HCT116 (cell line): ENCODE data around the gene CAPN10. TPM values are rescaled to one million over a fixed set of nuclear protein-coding genes. Genes with fewer than 3 reads are reported as not detected.
A peak's percentile ranks its signal among the peaks of the same experiment; 100 is the strongest.

Experiments
- ATAC-seq: fragments of 200-7000 bp; cut with Tn5 transposase; 2 replicates; pipeline ENCODE4 v1.9.1; 2020; ENCODE audit warnings: mild to moderate bottlenecking, moderate library complexity
- BruUV-seq: library from RNA; stranded (reverse); fragments of 400-500 nt; replicated peaks from 2 replicates; lab custom pipeline; 2021; lab: Mats Ljungman, UMichigan
- CTCF ChIA-PET: fragments of 300-600 bp; sonication (Branson Sonifier 250); formaldehyde crosslinking; loops from one replicate; lab custom pipeline; 2021; ENCODE audit warnings: antibody characterized with exemption; lab: Charles Lee
- POLR2A ChIA-PET: fragments of 300-600, 350-600 bp; sonication (Branson Sonifier 250); formaldehyde crosslinking; loops from one replicate; lab custom pipeline; 2021; ENCODE audit warnings: antibody characterized with exemption; lab: Charles Lee
- RAD21 ChIA-PET, 2 experiments: fragments of 300-600 bp; sonication (Branson Sonifier 250); formaldehyde crosslinking; loops; one replicate each; lab custom pipeline; 2023; ENCODE audit warnings: low total read pairs in 2 of 2; ENCODE audit not compliant: uncharacterized antibody in 2 of 2, unreplicated experiment in 2 of 2, low non-redundant PET in 1 of 2; lab: Charles Lee
- DNase-seq: peaks from one replicate; pipeline ENCODE4 v3.0.0-alpha.2; 2010; ENCODE audit warnings: low read depth, low spot score
- H2AFZ ChIP-seq: fragments of 200-600 bp; shearing (Covaris generic), sonication (generic); 2 replicates; pipeline ENCODE4 v1.6.1; 2017; ENCODE audit warnings: low read depth, mixed run types, mixed read lengths, antibody characterized with exemption, low read length; ENCODE audit not compliant: poor library complexity, severe bottlenecking
- H3K27ac ChIP-seq: 2 replicates; pipeline ENCODE4 v1.5.1; 2012; ENCODE audit warnings: low read depth, low read length
- H3K27me3 ChIP-seq: fragments of 200-600 bp; sonication (generic); 2 replicates; pipeline ENCODE4 v1.6.1; 2016; ENCODE audit warnings: mixed run types, low read length, mixed read lengths; ENCODE audit not compliant: insufficient read depth
- H3K36me3 ChIP-seq, 2 experiments: fragments of 200-500 bp in 1 of 2; fragments of 200-600 bp in 1 of 2; sonication (Bioruptor generic) in 1 of 2; sonication (generic) in 1 of 2; 2 replicates each; pipeline versions ENCODE4 v1.5.1 to v1.6.1; 2014 to 2016; ENCODE audit warnings: low read length in 2 of 2, inconsistent platforms in 1 of 2, mixed read lengths in 1 of 2, mixed run types in 1 of 2; ENCODE audit not compliant: insufficient read depth in 2 of 2, control insufficient read depth in 1 of 2
- H3K4me1 ChIP-seq, 2 experiments: fragments of 200-600 bp in 1 of 2; sonication (generic) in 1 of 2; 2 replicates each; pipeline versions ENCODE4 v1.5.1 to v1.6.1; 2012 to 2017; ENCODE audit warnings: low read length in 2 of 2, inconsistent platforms in 1 of 2, mild to moderate bottlenecking in 1 of 2, mixed read lengths in 1 of 2, mixed run types in 1 of 2, moderate library complexity in 1 of 2; ENCODE audit not compliant: insufficient read depth in 2 of 2, control insufficient read depth in 1 of 2
- H3K4me2 ChIP-seq: fragments of 200-600 bp; sonication (generic); 2 replicates; pipeline ENCODE4 v1.6.1; 2017; ENCODE audit warnings: mixed run types, low read length, mixed read lengths
- H3K4me3 ChIP-seq, 2 experiments: fragments of 200-600 bp in 1 of 2; sonication (generic) in 1 of 2; replicated peaks in 1 of 2; 2 replicates each; pipeline ENCODE4 v1.5.1; 2011 to 2016; ENCODE audit warnings: low read length in 2 of 2, control low read depth in 1 of 2, low read depth in 1 of 2, mild to moderate bottlenecking in 1 of 2, mixed read lengths in 1 of 2, mixed run types in 1 of 2
- H3K79me2 ChIP-seq: fragments of 200-600 bp; sonication (generic); 2 replicates; pipeline ENCODE4 v1.6.1; 2017; ENCODE audit warnings: mild to moderate bottlenecking, mixed run types, low read length, moderate library complexity, mixed read lengths; ENCODE audit not compliant: insufficient read depth
- H3K9ac ChIP-seq: fragments of 200-600 bp; sonication (generic); 2 replicates; pipeline ENCODE4 v1.6.1; 2016; ENCODE audit warnings: low read length, mixed read lengths
- H3K9me2 ChIP-seq: fragments of 200-600 bp; sonication (generic), shearing (Covaris generic); 2 replicates; pipeline ENCODE4 v1.6.1; 2017; ENCODE audit warnings: mixed run types, mild to moderate bottlenecking, moderate library complexity; ENCODE audit not compliant: insufficient read depth
- H3K9me3 ChIP-seq, 2 experiments: fragments of 200-500 bp in 1 of 2; fragments of 200-600 bp in 1 of 2; sonication (Bioruptor generic) in 1 of 2; sonication (generic) in 1 of 2; 2 replicates each; pipeline ENCODE4 v1.6.1; 2014 to 2017; ENCODE audit warnings: low read length in 2 of 2, mixed read lengths in 2 of 2, inconsistent platforms in 1 of 2, low read depth in 1 of 2, mild to moderate bottlenecking in 1 of 2, mixed run types in 1 of 2, moderate library complexity in 1 of 2; ENCODE audit not compliant: control insufficient read depth in 1 of 2, insufficient read depth in 1 of 2
- H4K20me1 ChIP-seq: fragments of 200-600 bp; sonication (generic), shearing (Covaris generic); 2 replicates; pipeline ENCODE4 v1.6.1; 2017; ENCODE audit warnings: mixed run types, mild to moderate bottlenecking, moderate library complexity; ENCODE audit not compliant: insufficient read depth
- CTCF ChIP-seq, 3 experiments: fragments of 200-600 bp in 1 of 3; sonication (generic) in 1 of 3; IDR thresholded peaks in 2 of 3; conservative IDR thresholded peaks in 1 of 3; 2 replicates each; pipeline ENCODE4 v1.5.1; 2012 to 2017; ENCODE audit warnings: low read depth in 2 of 3, low read length in 2 of 3, antibody characterized with exemption in 1 of 3, borderline replicate concordance in 1 of 3, control low read depth in 1 of 3, mild to moderate bottlenecking in 1 of 3, mixed read lengths in 1 of 3, mixed run types in 1 of 3, moderate library complexity in 1 of 3; ENCODE audit not compliant: insufficient read depth in 1 of 3
- POLR2AphosphoS5 ChIP-seq: IDR thresholded peaks from 2 replicates; pipeline ENCODE4 v1.6.1; 2011; ENCODE audit warnings: mild to moderate bottlenecking, low read depth, low read length, moderate library complexity
- ZFX ChIP-seq: fragments of 450-650 bp; IDR thresholded peaks from 2 replicates; pipeline ENCODE4 v1.6.1; 2017
- ZNF274 ChIP-seq: fragments of 200-500 bp; sonication (Bioruptor generic); IDR thresholded peaks from 2 replicates; pipeline ENCODE4 v1.6.1; 2014; ENCODE audit warnings: mild to moderate bottlenecking, low read depth, low read length, inconsistent platforms
- intact Hi-C: fragments of 100-400 bp; cut with micrococcal nuclease; formaldehyde crosslinking; loops from 2 replicates; pipeline ENCODE4 v1.10.0; 2022
- total RNA-seq: library from RNA; stranded (reverse); gene quantifications from one replicate; pipeline ENCODE4 v1.2.1, GENCODE V29; 2021; ENCODE audit not compliant: unreplicated experiment

CAPN10 gene
- total RNA-seq, 1 experiment from 2014 or later: 40.7 TPM

- peak overlapping the region; percentile 87 for H3K9ac ChIP-seq
- no peaks in the 10 kb centered on the region for H4K20me1 ChIP-seq
- ATAC-seq (no peak), DNase-seq (no peak)
- H3K36me3 ChIP-seq: peaks cover 0 to 7% of the 10 kb centered on the region in 2 experiments; a peak in 1 of 4 replicates
- H3K4me3 ChIP-seq: peak overlapping the region; percentile 55 to 63
- no peaks in the 10 kb centered on the region for H3K27me3 ChIP-seq
- no TSS peak for BruUV-seq
- no peak overlapping the region for H2AFZ ChIP-seq
- no peaks in the 10 kb centered on the region for H3K9me2 ChIP-seq
- TF ChIP-seq ZNF274 (no peak), ZFX (no peak), POLR2AphosphoS5 (peak; percentile 39), CTCF (IDR thresholded peaks at IDR 0.05 in 2 of 3, conservative IDR thresholded peaks at IDR 0.05 in 1 of 3; ENCODE audit: borderline replicate concordance in 1 of 3, insufficient read depth in 1 of 3, low read depth in 2 of 3, low read length in 2 of 3) (peak in 2 of 3 experiments; percentile 25 to 39; a peak in 3 of 6 replicates)
- POLR2A ChIA-PET: interaction anchor here (0.7 to 1.1 kb wide), 4 partner anchors 8 to 130 kb away, joined by 3 to 4 read pairs (median 4); no protein-coding TSS in a partner anchor
- H3K9me3 ChIP-seq: no peaks in the 10 kb centered on the region
- intact Hi-C loops: loop anchor here (5.0 to 10.0 kb wide), 2 partner anchors 52 to 330 kb away; no protein-coding TSS in a partner anchor
- H3K4me1 ChIP-seq: peaks cover 45 to 69% of the 10 kb centered on the region in 2 experiments
- peaks cover 31% of the 10 kb centered on the region for H3K79me2 ChIP-seq
- RAD21 ChIA-PET: interaction anchor here in 1 of 2 experiments (1.5 kb wide), 1 partner anchor 8 kb away, joined by 4 read pairs; no protein-coding TSS in a partner anchor
- peak overlapping the region; percentile 86 for H3K4me2 ChIP-seq
- H3K27ac ChIP-seq: peak overlapping the region; percentile 100
- CTCF ChIA-PET: interaction anchor here (1.4 to 3.4 kb wide), 4 partner anchors 15 to 51 kb away, joined by 3 to 48 read pairs (median 24); partner anchors contain the start of gene CAPN10
Observed at GRCh38 chr2:240564561-240565332, 21.8 kb upstream of the CAPN10 start.
